PFSK-1 (cell line): ENCODE measurements around the gene COL21A1.

Experiments
- SIN3A ChIP-seq: IDR thresholded peaks from 2 replicates; pipeline ENCODE4 v1.6.1; 2012; ENCODE audit warnings: mild to moderate bottlenecking, low read length, moderate library complexity, borderline replicate concordance; ENCODE audit not compliant: insufficient read depth
- TAF1 ChIP-seq: IDR thresholded peaks from 2 replicates; pipeline ENCODE4 v1.6.1; 2012; ENCODE audit warnings: low read length, control low read depth, borderline replicate concordance; ENCODE audit not compliant: insufficient read depth

GRCh38 chr6:56093776-56094175, 153.6 kb downstream of the COL21A1 start:
- TF ChIP-seq SIN3A (no peak), TAF1 (no peak)
